SK-N-SH (cell line): ENCODE measurements around the gene CPB2.

Experiments used
- EP300 ChIP-seq, 2 experiments: IDR thresholded peaks; 2 replicates each; pipeline versions ENCODE4 v1.4.0 to v1.6.1; 2012; ENCODE audit warnings: borderline replicate concordance in 1 of 2, low read depth in 1 of 2, low read length in 1 of 2
- MXI1 ChIP-seq: IDR thresholded peaks from 2 replicates; pipeline ENCODE4 v1.6.1; 2012; ENCODE audit warnings: mild to moderate bottlenecking, low read depth, low read length, improper control_type of control experiment
- REST ChIP-seq: IDR thresholded peaks from 2 replicates; pipeline ENCODE4 v1.6.1; 2012; ENCODE audit warnings: mild to moderate bottlenecking, low read depth, low read length, moderate library complexity
- TF ChIP-seq, protein P1 (sequence below): fragments of 200-600 bp; sonication (generic); IDR thresholded peaks from 2 replicates; pipeline ENCODE4 v1.6.1; 2017; ENCODE audit warnings: antibody characterized with exemption, mild to moderate bottlenecking, moderate library complexity

DNA sequence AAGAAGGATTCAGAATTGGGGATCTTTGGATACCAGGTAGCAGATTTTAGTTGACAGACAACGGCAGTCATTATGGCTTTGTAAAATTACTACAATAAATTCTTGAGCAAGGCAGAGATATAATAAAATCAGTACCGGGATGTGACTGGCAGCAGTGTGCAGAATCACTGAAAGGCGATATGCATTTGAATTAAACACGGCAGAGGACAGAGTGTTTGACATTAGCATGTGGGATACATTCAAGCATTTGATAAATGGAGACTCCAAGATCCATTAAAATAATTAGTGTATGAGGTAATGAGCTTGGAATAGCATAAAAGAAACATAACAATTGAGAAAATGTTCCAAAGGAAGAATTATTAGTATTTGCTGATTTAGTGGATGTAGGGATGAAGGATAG lies 40.3 kb upstream of the CPB2 start:
- TF ChIP-seq REST = no peak
- TF ChIP-seq MXI1 = no peak
- no peak for TF ChIP-seq EP300 (IDR thresholded peaks at IDR 0.05; ENCODE audit: borderline replicate concordance in 1 of 2, low read depth in 1 of 2, low read length in 1 of 2)
- TF ChIP-seq, protein P1, sequence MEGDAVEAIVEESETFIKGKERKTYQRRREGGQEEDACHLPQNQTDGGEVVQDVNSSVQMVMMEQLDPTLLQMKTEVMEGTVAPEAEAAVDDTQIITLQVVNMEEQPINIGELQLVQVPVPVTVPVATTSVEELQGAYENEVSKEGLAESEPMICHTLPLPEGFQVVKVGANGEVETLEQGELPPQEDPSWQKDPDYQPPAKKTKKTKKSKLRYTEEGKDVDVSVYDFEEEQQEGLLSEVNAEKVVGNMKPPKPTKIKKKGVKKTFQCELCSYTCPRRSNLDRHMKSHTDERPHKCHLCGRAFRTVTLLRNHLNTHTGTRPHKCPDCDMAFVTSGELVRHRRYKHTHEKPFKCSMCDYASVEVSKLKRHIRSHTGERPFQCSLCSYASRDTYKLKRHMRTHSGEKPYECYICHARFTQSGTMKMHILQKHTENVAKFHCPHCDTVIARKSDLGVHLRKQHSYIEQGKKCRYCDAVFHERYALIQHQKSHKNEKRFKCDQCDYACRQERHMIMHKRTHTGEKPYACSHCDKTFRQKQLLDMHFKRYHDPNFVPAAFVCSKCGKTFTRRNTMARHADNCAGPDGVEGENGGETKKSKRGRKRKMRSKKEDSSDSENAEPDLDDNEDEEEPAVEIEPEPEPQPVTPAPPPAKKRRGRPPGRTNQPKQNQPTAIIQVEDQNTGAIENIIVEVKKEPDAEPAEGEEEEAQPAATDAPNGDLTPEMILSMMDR = no peak
